ENCODE results near the gene TCF7L1. TPM values are rescaled to one million over a fixed set of nuclear protein-coding genes. Genes with fewer than 3 reads are reported as not detected.
"Not testable (repeated sequence)": the region's sequence is repeated elsewhere in the genome, so short reads cannot be mapped to it uniquely, and the experiment has no call there.

The TCF7L1 gene
- total and polyA plus RNA-seq, 2 donors (not counting 3 experiments of a cell fraction or from before 2014, with no cell fraction given) = 9.6 to 17.4 TPM

DNA sequence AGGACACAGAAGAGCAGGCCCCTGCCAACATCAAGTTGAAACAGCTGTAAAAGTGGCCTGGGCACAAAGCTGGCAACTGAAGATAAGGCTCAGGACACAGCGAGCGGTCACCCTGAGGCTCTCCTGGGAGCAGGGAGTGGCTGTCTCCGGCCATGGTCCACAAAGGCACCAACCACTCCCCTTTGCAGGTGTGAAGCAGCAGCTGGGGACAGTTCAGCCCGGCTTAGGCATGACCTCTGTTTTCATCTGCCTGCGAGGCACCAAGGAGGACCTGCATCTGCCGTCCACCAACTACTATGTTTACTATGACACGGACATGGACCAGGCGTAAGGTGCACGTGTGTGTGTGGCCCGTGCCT is 181.7 kb downstream of the TCF7L1 start:
- H3K27ac ChIP-seq (ENCODE audit: insufficient read depth, low read depth, low read length) = no peak overlapping the region
- dilution Hi-C loops (cut with MboI; ENCODE audit: extremely low pct_ligation_motif_present, low sequenced_read_pairs) (no loop called here), intact Hi-C loops (cut with micrococcal nuclease) (no loop called here)
- H3K36me3 ChIP-seq (ENCODE audit: control insufficient read depth in 2 of 2, extremely low read depth in 1 of 2, insufficient read depth in 2 of 2, low read length in 2 of 2) = peaks cover 4 to 14% of the 10 kb centered on the region in 2 experiments
- TF ChIP-seq JUN (IDR thresholded peaks at IDR 0.05; ENCODE audit: borderline replicate concordance, insufficient read depth, insufficient read length, low read depth) (no peak), POLR2AphosphoS5 (IDR thresholded peaks at IDR 0.05; ENCODE audit: insufficient read depth, low read depth, low read length) (peak; percentile 11)
- CTCF ChIA-PET = interaction anchor here (0.6 to 1.3 kb wide), 3 partner anchors 12 to 292 kb away, joined by 4 to 5 read pairs (median 5); no protein-coding TSS in a partner anchor
- no peak overlapping the region for H3K4me2 ChIP-seq (ENCODE audit: insufficient read depth, low read length)
- POLR2A ChIA-PET = no interaction called here
- peaks cover 14% of the 10 kb centered on the region for H3K79me2 ChIP-seq (ENCODE audit: control insufficient read depth, insufficient read depth, low read length)
- DNase-seq (ENCODE audit: low read depth, low spot score) (no peak), FAIRE-seq (no peak)
- no peak overlapping the region for H2AFZ ChIP-seq (ENCODE audit: low read depth, low read length)
- H3K27me3 ChIP-seq (ENCODE audit: control insufficient read depth in 2 of 2, insufficient read depth in 2 of 2, low read length in 2 of 2) = no peaks in the 10 kb centered on the region
- H3K9ac ChIP-seq (replicated peaks; ENCODE audit: extremely low read depth, insufficient read depth, low read length) = no peak overlapping the region
- H3K4me1 ChIP-seq (ENCODE audit: control insufficient read depth, extremely low read depth, insufficient read depth, low read length) = no peaks in the 10 kb centered on the region
- peaks cover 2% of the 10 kb centered on the region for H4K20me1 ChIP-seq (replicated peaks; ENCODE audit: control insufficient read depth, extremely low read depth, insufficient read depth, low read length)
- H3K9me1 ChIP-seq (replicated peaks; ENCODE audit: control insufficient read depth, extremely low read depth, insufficient read depth, low read length) = no peaks in the 10 kb centered on the region
- no TSS peak for BruUV-seq (replicated peaks)
- H3K4me3 ChIP-seq (replicated peaks in 1 of 3; ENCODE audit: insufficient read depth in 1 of 3, low read depth in 1 of 3, low read length in 3 of 3) = no peak overlapping the region
- no peaks in the 10 kb centered on the region for H3K9me3 ChIP-seq (replicated peaks; ENCODE audit: control insufficient read depth, insufficient read depth, low read length)

DNA sequence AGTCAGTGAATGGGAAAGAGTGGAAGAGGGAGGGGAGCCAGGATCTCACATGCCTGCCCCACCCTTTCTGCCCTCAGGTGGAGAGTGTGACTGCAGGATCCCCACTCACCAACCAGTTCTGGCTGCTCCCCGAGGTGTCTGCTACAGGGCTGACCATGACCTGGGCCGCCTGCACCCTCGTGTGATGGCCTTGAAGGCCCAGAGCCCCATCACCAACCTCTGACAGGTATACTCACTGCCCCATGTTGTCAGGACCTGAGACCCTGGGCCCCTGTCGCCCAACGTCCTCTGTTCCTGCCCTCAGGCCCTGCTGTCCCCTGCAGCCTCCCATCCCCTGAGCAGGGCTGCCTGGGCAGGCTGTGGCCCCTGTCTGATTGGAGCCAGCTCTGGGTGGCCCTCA is 182.7 kb downstream of the TCF7L1 start:
- H3K4me2 ChIP-seq (ENCODE audit: insufficient read depth, low read length); BruUV-seq (replicated peaks); H2AFZ ChIP-seq (ENCODE audit: low read depth, low read length); dilution Hi-C loops (cut with MboI; ENCODE audit: extremely low pct_ligation_motif_present, low sequenced_read_pairs); H3K4me1 ChIP-seq (ENCODE audit: control insufficient read depth, extremely low read depth, insufficient read depth, low read length); H3K4me3 ChIP-seq (replicated peaks in 1 of 3; ENCODE audit: insufficient read depth in 1 of 3, low read depth in 1 of 3, low read length in 3 of 3); FAIRE-seq; intact Hi-C loops (cut with micrococcal nuclease); H3K9me3 ChIP-seq (replicated peaks; ENCODE audit: control insufficient read depth, insufficient read depth, low read length); DNase-seq (ENCODE audit: low read depth, low spot score); H3K27ac ChIP-seq (ENCODE audit: insufficient read depth, low read depth, low read length); H3K9me1 ChIP-seq (replicated peaks; ENCODE audit: control insufficient read depth, extremely low read depth, insufficient read depth, low read length); H4K20me1 ChIP-seq (replicated peaks; ENCODE audit: control insufficient read depth, extremely low read depth, insufficient read depth, low read length); POLR2A ChIA-PET; H3K9ac ChIP-seq (replicated peaks; ENCODE audit: extremely low read depth, insufficient read depth, low read length); H3K27me3 ChIP-seq (ENCODE audit: control insufficient read depth in 2 of 2, insufficient read depth in 2 of 2, low read length in 2 of 2): not testable (repeated sequence)
- peaks cover 6 to 19% of the 10 kb centered on the region in 2 experiments for H3K36me3 ChIP-seq (ENCODE audit: control insufficient read depth in 2 of 2, extremely low read depth in 1 of 2, insufficient read depth in 2 of 2, low read length in 2 of 2)
- CTCF ChIA-PET = interaction anchor here (2.4 kb wide), 1 partner anchor 236 kb away, joined by 7 read pairs; no protein-coding TSS in a partner anchor
- H3K79me2 ChIP-seq (ENCODE audit: control insufficient read depth, insufficient read depth, low read length) = peaks cover 20% of the 10 kb centered on the region

Data from endothelial cell of umbilical vein (primary cell).